NCI-H460 (cell line): ENCODE measurements around the gene COL4A1. TPM values are rescaled to one million over a fixed set of nuclear protein-coding genes. Genes with fewer than 3 reads are reported as not detected.

Source experiments
- DNase-seq: peaks from one replicate; pipeline ENCODE4 v3.0.0-alpha.2; 2016; ENCODE audit warnings: low read depth; ENCODE audit errors: extremely low read depth
- total RNA-seq: library from RNA; depleted of rRNA; stranded (reverse); fragments of >200 nt; shearing (Covaris generic); gene quantifications from 2 replicates; pipeline ENCODE4 v1.2.3, GENCODE V29; 2014

Gene COL4A1
- total RNA-seq, 1 experiment from 2014 or later = 7.3 TPM

- DNase-seq = no peak
These were observed 62.7 kb downstream of the COL4A1 start for GRCh38 chr13:110244071-110244830.

DNA sequence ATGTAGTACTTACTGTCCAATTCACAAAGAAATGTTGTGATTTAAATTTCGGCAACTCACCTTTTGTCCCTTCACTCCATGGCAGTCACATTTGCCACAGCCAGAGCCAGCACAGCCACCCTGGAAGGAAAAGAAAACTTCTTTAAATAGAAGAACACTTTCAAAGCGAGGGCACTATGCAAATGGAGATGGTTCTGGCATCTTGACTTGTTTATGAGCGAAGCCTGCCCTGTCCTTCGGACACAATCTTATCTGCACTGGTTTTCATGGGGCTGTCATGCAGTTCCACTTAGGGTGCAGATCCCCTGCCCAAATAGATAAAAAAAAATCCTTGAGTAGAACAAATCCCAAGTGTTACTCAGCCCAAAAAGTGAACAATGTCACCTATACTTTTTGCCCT, 64.3 kb downstream of the COL4A1 start:
- DNase-seq = no peak

- no peak for DNase-seq
These were observed 66.0 kb downstream of the COL4A1 start for GRCh38 chr13:110240943-110241342.

DNA sequence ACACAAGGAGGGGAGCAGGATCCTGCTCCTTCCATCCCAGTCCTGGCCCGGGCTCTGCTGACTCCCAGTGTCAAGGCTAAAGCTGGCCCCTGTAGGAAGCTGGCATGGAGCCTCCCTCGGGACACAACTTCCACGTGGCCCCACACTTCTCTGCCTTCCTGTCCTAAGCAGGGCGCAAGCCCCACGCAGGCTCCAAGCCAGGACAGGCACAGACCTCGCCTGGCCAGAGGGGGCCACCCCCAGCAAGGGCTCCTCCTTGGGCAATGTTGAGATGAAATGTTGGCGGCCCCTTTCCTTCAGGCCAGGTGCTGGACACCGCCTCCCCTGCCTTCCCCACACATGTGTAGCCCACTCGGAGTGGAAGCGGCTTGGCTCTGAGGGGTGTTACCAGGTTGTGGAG, 66.6 kb downstream of the COL4A1 start:
- DNase-seq = no peak

DNA sequence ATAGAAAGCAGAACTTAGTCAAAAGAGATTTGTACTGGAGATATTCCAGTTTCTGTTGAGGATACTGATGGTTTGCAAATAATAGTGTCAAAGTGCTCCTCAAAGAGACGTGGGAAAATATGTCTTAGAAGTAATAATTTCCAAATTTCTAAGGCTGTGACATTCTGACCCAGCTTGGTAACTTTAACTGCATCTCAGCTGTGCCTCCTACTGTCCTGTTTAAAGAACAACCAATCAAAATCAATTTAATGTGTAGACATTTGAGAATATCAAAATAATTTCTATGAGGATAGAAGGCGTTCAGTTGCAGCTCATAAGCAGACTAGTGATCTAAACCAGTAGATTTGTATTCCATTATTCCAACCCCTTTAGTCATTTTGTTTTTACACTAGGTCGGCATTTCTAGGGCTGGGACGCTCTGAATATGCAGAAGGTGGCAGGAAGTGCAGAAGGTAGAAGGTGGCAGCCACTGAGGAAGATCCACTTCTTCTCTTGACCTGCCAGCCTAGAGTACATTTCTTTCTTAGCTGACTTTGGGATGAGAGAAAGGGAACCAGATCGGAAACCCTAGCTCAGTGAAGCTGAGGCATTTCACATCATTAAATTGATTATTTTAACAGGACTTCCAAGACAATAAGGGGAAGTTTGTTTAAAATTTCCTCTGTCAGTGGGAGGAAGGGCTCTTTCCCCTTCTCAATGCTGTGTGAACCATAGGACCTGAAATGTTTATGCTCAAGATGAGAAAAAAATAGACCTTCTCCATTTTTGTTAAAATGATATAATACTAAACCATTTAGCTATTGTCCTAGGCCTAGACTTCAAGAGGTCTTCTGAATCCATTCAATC, 67.5 kb downstream of the COL4A1 start:
- no peak for DNase-seq

DNA sequence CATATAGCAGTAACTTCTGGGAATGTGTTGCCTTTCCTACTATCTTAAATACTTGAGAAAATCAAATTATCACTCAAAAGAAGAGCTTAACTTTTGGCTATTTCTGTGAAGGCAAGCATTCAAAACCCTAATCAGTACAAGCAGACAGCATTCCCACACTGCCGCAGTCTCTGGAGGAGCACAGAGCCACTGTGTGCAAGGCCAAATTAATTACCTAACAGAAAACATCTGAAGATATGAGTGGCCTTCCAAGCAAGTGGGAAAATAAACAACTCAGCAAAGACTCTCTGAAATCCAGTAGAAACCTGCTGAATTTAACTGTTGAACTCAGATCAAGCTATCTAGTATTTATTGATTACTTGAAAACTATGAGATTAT, 68.2 kb downstream of the COL4A1 start:
- no peak for DNase-seq

GRCh38 chr13:110237875-110238817, 68.8 kb downstream of the COL4A1 start:
- DNase-seq = no peak

- DNase-seq = no peak
These were observed 70.1 kb downstream of the COL4A1 start for GRCh38 chr13:110236831-110237261.

DNA sequence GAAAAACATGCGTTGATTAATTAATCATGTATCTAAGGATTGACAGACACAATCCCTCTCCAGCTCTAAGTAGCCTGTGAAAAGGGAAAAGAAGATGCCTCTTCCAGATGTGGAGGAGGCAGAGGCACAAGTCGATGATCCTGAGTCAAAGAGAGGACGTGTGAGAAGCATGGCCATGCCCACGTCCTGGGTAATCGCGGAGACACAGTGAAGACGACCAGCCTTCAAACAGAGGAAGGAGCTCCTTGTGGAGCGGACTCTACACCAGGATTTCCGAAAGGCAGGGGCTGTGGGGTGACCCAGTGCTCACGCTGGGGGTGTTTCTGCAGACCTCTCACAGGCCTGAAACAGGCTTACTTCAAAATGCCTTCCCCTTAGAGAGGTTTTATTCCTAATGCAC, 70.5 kb downstream of the COL4A1 start:
- DNase-seq = no peak

DNA sequence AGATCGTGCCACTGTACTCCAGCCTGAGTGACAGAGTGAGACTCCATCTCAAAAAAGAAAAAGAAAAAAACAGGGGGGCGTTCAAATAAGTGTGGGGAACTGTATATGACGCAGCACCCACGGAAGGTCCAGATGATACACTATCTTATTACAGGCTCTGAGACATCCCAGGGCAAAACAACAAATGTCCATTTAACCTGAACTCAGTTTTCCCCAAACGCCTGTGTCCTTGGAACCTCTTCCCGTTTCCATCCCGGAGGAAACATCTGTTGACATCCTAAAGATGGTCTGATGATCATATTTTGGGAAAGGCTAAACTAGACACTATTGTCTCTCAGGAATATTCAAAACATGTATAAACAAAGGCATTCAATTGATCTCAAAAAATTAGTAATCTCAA, 72.4 kb downstream of the COL4A1 start:
- DNase-seq = no peak

DNA sequence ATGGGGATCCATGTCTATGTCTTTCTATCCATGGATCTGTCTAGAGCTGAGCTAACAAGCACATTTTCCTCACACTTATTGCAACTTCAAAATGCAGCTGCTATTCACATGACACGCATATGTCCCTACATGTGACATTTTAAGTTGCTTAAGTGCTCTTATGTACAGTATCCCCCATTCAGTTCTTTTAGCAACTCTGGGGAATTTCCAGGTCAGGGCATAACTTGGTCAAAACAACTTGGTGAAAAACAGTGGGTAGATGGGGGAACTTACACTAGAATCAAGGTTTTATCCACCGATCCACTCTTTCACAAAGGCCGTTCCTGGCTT, 73.0 kb downstream of the COL4A1 start:
- DNase-seq = no peak

DNA sequence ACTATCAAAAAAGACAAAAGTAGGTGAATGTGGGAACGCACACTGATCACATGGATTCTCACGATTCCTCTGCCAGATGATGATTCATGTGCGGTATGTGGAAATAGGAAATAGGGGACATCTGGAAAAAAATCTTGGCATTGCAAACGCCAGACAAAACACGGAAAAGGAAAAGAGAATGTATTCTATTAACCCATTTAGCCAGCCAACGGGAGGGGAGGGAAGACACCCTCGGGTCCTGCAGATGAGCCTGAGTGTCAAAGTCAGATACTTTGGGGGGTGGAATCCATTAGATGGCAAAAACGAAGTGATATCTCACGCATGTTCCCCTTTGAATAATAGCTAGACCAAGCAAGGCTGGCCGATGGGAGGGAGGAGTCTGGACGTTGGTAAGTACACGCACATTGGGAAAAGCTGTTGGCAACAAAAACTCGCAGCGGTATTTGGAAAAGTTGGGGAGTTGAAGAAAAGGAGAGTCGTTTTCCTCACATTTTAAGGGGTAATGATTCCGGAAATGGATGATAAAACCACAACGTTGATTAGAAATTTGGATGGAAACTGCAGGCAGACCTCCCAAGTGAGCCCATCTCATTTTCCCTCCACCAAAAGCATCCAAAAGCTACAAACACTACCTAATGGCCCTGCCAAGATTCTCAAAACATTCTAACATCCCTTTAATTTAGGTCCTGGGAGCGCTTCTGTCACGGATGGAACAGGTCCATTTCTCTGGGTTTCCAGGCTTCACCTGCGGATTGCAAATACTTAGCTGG, 73.6 kb downstream of the COL4A1 start:
- DNase-seq = no peak

GRCh38 chr13:110232756-110233155, 74.2 kb downstream of the COL4A1 start:
- DNase-seq = no peak

- DNase-seq = no peak
These were observed 74.8 kb downstream of the COL4A1 start for GRCh38 chr13:110232142-110232541.

DNA sequence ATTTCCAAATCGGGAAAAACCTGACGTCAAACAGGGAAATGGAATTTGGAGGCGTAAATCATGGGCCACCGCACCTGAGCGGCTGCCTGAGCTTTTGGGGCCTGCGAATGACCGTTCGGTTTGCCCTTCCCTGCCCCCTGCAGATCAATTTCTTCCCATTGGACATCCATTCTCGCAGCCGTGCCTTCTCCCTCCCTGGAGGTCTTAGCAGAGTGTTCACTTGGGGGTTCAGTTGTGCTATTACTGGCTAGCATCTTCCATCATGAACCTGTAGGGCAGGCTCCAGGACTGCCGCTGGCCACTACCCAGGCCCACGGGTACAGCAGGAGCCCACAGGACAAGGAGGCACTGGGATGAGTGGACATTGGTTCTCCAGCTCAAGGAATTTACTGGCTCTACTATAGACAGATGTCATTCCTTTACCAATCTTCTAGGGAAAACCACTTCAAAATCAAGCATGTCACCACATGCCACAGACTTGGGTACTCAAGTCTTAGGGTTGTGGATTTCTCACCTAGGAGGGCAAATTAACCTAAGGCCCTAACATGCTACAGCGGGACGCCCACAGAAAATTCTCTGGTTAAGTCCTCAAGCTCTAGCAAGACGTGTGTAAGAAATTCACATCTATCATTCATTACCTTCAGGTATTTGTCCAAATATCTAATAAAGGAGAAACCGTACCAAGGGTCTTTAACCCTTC, 75.5 kb downstream of the COL4A1 start:
- no peak for DNase-seq

GRCh38 chr13:110230661-110231347, 76.2 kb downstream of the COL4A1 start:
- DNase-seq = no peak

- DNase-seq = no peak
These were observed 76.9 kb downstream of the COL4A1 start for GRCh38 chr13:110229905-110230563.
